WTC11 (cell line): ENCODE results near the gene HMGN4. TPM values are rescaled to one million over a fixed set of nuclear protein-coding genes. Genes with fewer than 3 reads are reported as not detected.

Source experiments
- ATAC-seq: fragments of 200-7000 bp; cut with Tn5 transposase; 2 replicates; pipeline ENCODE4 v1.10.0; 2021; ENCODE audit warnings: mild to moderate bottlenecking, moderate library complexity
- CTCF ChIA-PET: fragments of 300-600 bp; sonication (Branson Sonifier 250); formaldehyde crosslinking; loops from one replicate; lab custom pipeline; 2021; ENCODE audit warnings: antibody characterized with exemption; lab: Charles Lee
- POLR2A ChIA-PET: fragments of 350-600 bp; sonication (Branson Sonifier 250); formaldehyde crosslinking; loops from one replicate; lab custom pipeline; 2021; ENCODE audit warnings: antibody characterized with exemption; lab: Charles Lee
- DNase-seq: peaks from one replicate; pipeline ENCODE4 v3.0.0; 2021; ENCODE audit warnings: low spot score
- H3K27ac Mint-ChIP-seq: 2 replicates; pipeline ENCODE4 v1.8.0; 2021; ENCODE audit warnings: mixed read lengths
- H3K27me3 Mint-ChIP-seq: 2 replicates; pipeline ENCODE4 v1.8.0; 2021; ENCODE audit warnings: low read depth, mild to moderate bottlenecking, moderate library complexity, mixed read lengths
- H3K36me3 Mint-ChIP-seq: 2 replicates; pipeline ENCODE4 v1.8.0; 2021; ENCODE audit warnings: mixed read lengths
- H3K4me1 Mint-ChIP-seq: 2 replicates; pipeline ENCODE4 v1.8.0; 2022; ENCODE audit warnings: mixed read lengths
- H3K4me3 Mint-ChIP-seq: 2 replicates; pipeline ENCODE4 v1.8.0; 2021; ENCODE audit warnings: mild to moderate bottlenecking, moderate library complexity, mixed read lengths
- H3K9me3 Mint-ChIP-seq: 2 replicates; pipeline ENCODE4 v1.8.0; 2021; ENCODE audit warnings: mixed read lengths
- ATF3 ChIP-seq: sonication (generic); formaldehyde crosslinking; conservative IDR thresholded peaks from 2 replicates; pipeline ENCODE4 v1.8.1; 2022; ENCODE audit warnings: mild to moderate bottlenecking, missing genetic modification reagents
- CBFB ChIP-seq: sonication (generic); formaldehyde crosslinking; IDR thresholded peaks from 2 replicates; pipeline ENCODE4 v1.8.1; 2022; ENCODE audit warnings: mild to moderate bottlenecking, low read depth, missing genetic modification reagents
- CREM ChIP-seq: sonication (generic); formaldehyde crosslinking; IDR thresholded peaks from 2 replicates; pipeline ENCODE4 v1.8.1; 2022; ENCODE audit warnings: mild to moderate bottlenecking, missing genetic modification reagents, moderate library complexity
- CTCF ChIP-seq: fragments of 200-600 bp; IDR thresholded peaks from 2 replicates; pipeline ENCODE4 v1.8.0; 2022; ENCODE audit warnings: antibody characterized with exemption
- EMX1 ChIP-seq: fragments of 250-450 bp; sonication (Bioruptor Pico); IDR thresholded peaks from 2 replicates; pipeline ENCODE4 v1.8.0; 2021; ENCODE audit warnings: mild to moderate bottlenecking
- FOXJ3 ChIP-seq: sonication (generic); formaldehyde crosslinking; IDR thresholded peaks from 2 replicates; pipeline ENCODE4 v1.9.0; 2021; ENCODE audit warnings: missing genetic modification reagents, mild to moderate bottlenecking, borderline replicate concordance
- FOXK1 ChIP-seq: sonication (generic); formaldehyde crosslinking; IDR thresholded peaks from 2 replicates; pipeline ENCODE4 v1.8.0; 2022; ENCODE audit warnings: mild to moderate bottlenecking, moderate library complexity, missing genetic modification reagents
- HMGA2 ChIP-seq: fragments of 250-450 bp; sonication (Bioruptor Pico); IDR thresholded peaks from 2 replicates; pipeline ENCODE4 v1.4.0; 2021; ENCODE audit warnings: mild to moderate bottlenecking, moderate library complexity
- IRF2 ChIP-seq: sonication (generic); formaldehyde crosslinking; IDR thresholded peaks from 2 replicates; pipeline ENCODE4 v1.8.0; 2022; ENCODE audit warnings: low read depth, missing genetic modification reagents, borderline replicate concordance
- JAZF1 ChIP-seq: fragments of 250-450 bp; sonication (Bioruptor Pico); IDR thresholded peaks from 2 replicates; pipeline ENCODE4 v1.9.0; 2021; ENCODE audit warnings: moderate library complexity, mild to moderate bottlenecking, inconsistent platforms
- MAX ChIP-seq: sonication (generic); formaldehyde crosslinking; IDR thresholded peaks from 2 replicates; pipeline ENCODE4 v1.8.0; 2022; ENCODE audit warnings: mild to moderate bottlenecking, missing genetic modification reagents
- MYBL2 ChIP-seq: sonication (generic); formaldehyde crosslinking; IDR thresholded peaks from 2 replicates; pipeline ENCODE4 v1.8.1; 2023; ENCODE audit warnings: mild to moderate bottlenecking, moderate library complexity, missing genetic modification reagents
- NR1H2 ChIP-seq: sonication (generic); formaldehyde crosslinking; IDR thresholded peaks from 2 replicates; pipeline ENCODE4 v1.9.0; 2021; ENCODE audit warnings: mild to moderate bottlenecking, moderate library complexity, missing genetic modification reagents
- NR2C2 ChIP-seq: sonication (generic); formaldehyde crosslinking; IDR thresholded peaks from 2 replicates; pipeline ENCODE4 v1.8.0; 2022; ENCODE audit warnings: mild to moderate bottlenecking, missing genetic modification reagents
- PRRX2 ChIP-seq: fragments of 250-450 bp; sonication (Bioruptor Pico); IDR thresholded peaks from 2 replicates; pipeline ENCODE4 v1.8.0; 2021; ENCODE audit warnings: mild to moderate bottlenecking
- SMAD4 ChIP-seq: sonication (generic); formaldehyde crosslinking; IDR thresholded peaks from 2 replicates; pipeline ENCODE4 v1.8.0; 2022; ENCODE audit warnings: mild to moderate bottlenecking, missing genetic modification reagents
- SP1 ChIP-seq: sonication (generic); formaldehyde crosslinking; conservative IDR thresholded peaks from 2 replicates; pipeline ENCODE4 v1.8.1; 2022; ENCODE audit warnings: missing genetic modification reagents
- TEAD1 ChIP-seq: sonication (generic); formaldehyde crosslinking; IDR thresholded peaks from 2 replicates; pipeline ENCODE4 v1.8.0; 2022; ENCODE audit warnings: mild to moderate bottlenecking, missing genetic modification reagents
- TEAD4 ChIP-seq: sonication (generic); formaldehyde crosslinking; IDR thresholded peaks from 2 replicates; pipeline ENCODE4 v1.8.0; 2022; ENCODE audit warnings: mild to moderate bottlenecking, missing genetic modification reagents
- ZNF121 ChIP-seq: sonication (generic); formaldehyde crosslinking; IDR thresholded peaks from 2 replicates; pipeline ENCODE4 v1.8.0; 2023; ENCODE audit warnings: missing genetic modification reagents
- ZNF281 ChIP-seq: sonication (generic); formaldehyde crosslinking; IDR thresholded peaks from 2 replicates; pipeline ENCODE4 v1.8.0; 2023; ENCODE audit warnings: mild to moderate bottlenecking, missing genetic modification reagents
- ZNF317 ChIP-seq: sonication (generic); formaldehyde crosslinking; IDR thresholded peaks from 2 replicates; pipeline ENCODE4 v1.8.1; 2023; ENCODE audit warnings: low read depth, mild to moderate bottlenecking, moderate library complexity, missing genetic modification reagents, borderline replicate concordance
- ZNF396 ChIP-seq: fragments of 250-450 bp; sonication (Bioruptor Pico); IDR thresholded peaks from 2 replicates; pipeline ENCODE4 v1.8.0; 2021; ENCODE audit warnings: mild to moderate bottlenecking, moderate library complexity, borderline replicate concordance
- ZNF416 ChIP-seq: fragments of 250-450 bp; sonication (Bioruptor Pico); IDR thresholded peaks from 2 replicates; pipeline ENCODE4 v1.9.0; 2021; ENCODE audit warnings: mild to moderate bottlenecking, inconsistent platforms
- ZNF512 ChIP-seq: sonication (generic); formaldehyde crosslinking; IDR thresholded peaks from 2 replicates; pipeline ENCODE4 v1.8.1; 2022; ENCODE audit warnings: missing genetic modification reagents, borderline replicate concordance
- ZSCAN18 ChIP-seq: fragments of 250-450 bp; sonication (Bioruptor Pico); IDR thresholded peaks from 2 replicates; pipeline ENCODE4 v2.1.2; 2022; ENCODE audit warnings: mild to moderate bottlenecking, moderate library complexity
- total RNA-seq: library from RNA; stranded (reverse); gene quantifications from 3 replicates; pipeline ENCODE4 v1.2.3, GENCODE V29; 2021

HMGN4 gene
- total RNA-seq, 1 experiment from 2014 or later = 57.1 TPM

GRCh38 chr6:26495281-26495680 is 42.9 kb upstream of the HMGN4 start:
- ChIA-PET POLR2A (interaction anchor here (0.6 kb wide), 1 partner anchor 33 kb away, joined by 3 read pairs; no protein-coding TSS in a partner anchor), CTCF (interaction anchor here (1.2 kb wide), 2 partner anchors 100 to 154 kb away, joined by 5 read pairs; no protein-coding TSS in a partner anchor)
- H3K4me3 Mint-ChIP-seq = no peak overlapping the region
- no peak for TF ChIP-seq SMAD4
- no peak for TF ChIP-seq SP1
- TF ChIP-seq EMX1 (CRISPR knock-in tag) = no peak
- TF ChIP-seq FOXK1 (CRISPR knock-in tag) = no peak
- TF ChIP-seq TEAD1 (CRISPR knock-in tag) = no peak
- TF ChIP-seq CTCF = no peak
- no peak for TF ChIP-seq NR1H2
- TF ChIP-seq IRF2 (CRISPR knock-in tag) = no peak
- TF ChIP-seq FOXJ3 (CRISPR knock-in tag) = no peak
- TF ChIP-seq ZNF317 (CRISPR knock-in tag) = no peak
- TF ChIP-seq ZNF396 (CRISPR knock-in tag) = no peak
- no peak for TF ChIP-seq CBFB (CRISPR knock-in tag)
- no peak for TF ChIP-seq TEAD4 (CRISPR knock-in tag)
- no peak for TF ChIP-seq PRRX2 (CRISPR knock-in tag)
- TF ChIP-seq ZNF416 (CRISPR knock-in tag) = no peak
- TF ChIP-seq NR2C2 = no peak
- no peaks in the 10 kb centered on the region for H3K36me3 Mint-ChIP-seq
- no peak for ATAC-seq
- H3K27ac Mint-ChIP-seq = no peak overlapping the region
- no peaks in the 10 kb centered on the region for H3K9me3 Mint-ChIP-seq
- no peak for DNase-seq
- H3K4me1 Mint-ChIP-seq = peaks cover 6% of the 10 kb centered on the region
- H3K27me3 Mint-ChIP-seq = peaks cover 20% of the 10 kb centered on the region

GRCh38 chr6:26497610-26498009 is 40.6 kb upstream of the HMGN4 start:
- H3K36me3 Mint-ChIP-seq = no peaks in the 10 kb centered on the region
- peaks cover 44% of the 10 kb centered on the region for H3K27me3 Mint-ChIP-seq
- CTCF ChIA-PET = interaction anchor here (1.0 kb wide), 1 partner anchor 156 kb away, joined by 3 read pairs; no protein-coding TSS in a partner anchor
- H3K4me1 Mint-ChIP-seq = peaks cover 20% of the 10 kb centered on the region
- POLR2A ChIA-PET = no interaction called here
- TF ChIP-seq ZNF512 (CRISPR knock-in tag) (no peak), MYBL2 (CRISPR knock-in tag) (no peak), JAZF1 (no peak), ZSCAN18 (CRISPR knock-in tag) (no peak), ZNF317 (CRISPR knock-in tag) (no peak), ATF3 (CRISPR knock-in tag) (no peak), MAX (no peak), CREM (CRISPR knock-in tag) (no peak), HMGA2 (CRISPR knock-in tag) (no peak), ZNF121 (CRISPR knock-in tag) (no peak), SMAD4 (no peak), ZNF281 (CRISPR knock-in tag) (no peak)
- ATAC-seq (no peak), DNase-seq (no peak)
- no peak overlapping the region for H3K4me3 Mint-ChIP-seq
- no peak overlapping the region for H3K27ac Mint-ChIP-seq
- no peaks in the 10 kb centered on the region for H3K9me3 Mint-ChIP-seq
